ENCODE results near the gene CFAP99. TPM values are rescaled to one million over a fixed set of nuclear protein-coding genes. Genes with fewer than 3 reads are reported as not detected.

CFAP99 gene
- total RNA-seq, 2 donors from 2014 or later = not detected

GRCh38 chr4:2487632-2488031 is 68.9 kb downstream of the CFAP99 start:
- Histone ChIP-seq H3K4me3 (no peak overlapping the region), H3K36me3 (replicated peaks in 1 of 2; ENCODE audit: insufficient read depth in 1 of 2, low read depth in 2 of 2) (peaks cover 0 to 6% of the 10 kb centered on the region in 2 donors), H3K4me1 (peaks cover 59% of the 10 kb centered on the region), H3K27ac (no peak overlapping the region), H3K9me3 (no peaks in the 10 kb centered on the region), H3K27me3 (no peaks in the 10 kb centered on the region)
- ATAC-seq (no peak), DNase-seq (no peak)
- WGBS, 2 donors = 76 to 80% methylated on average over 6 of the region's 6 CpGs
- intact Hi-C loops (cut with DNase I) = no loop called here
- no peak for TF ChIP-seq POLR2A (IDR thresholded peaks at IDR 0.05)
- TF ChIP-seq CTCF (IDR thresholded peaks at IDR 0.05) = no peak

GRCh38 chr4:2489081-2489805 is 70.5 kb downstream of the CFAP99 start:
- TF ChIP-seq POLR2A (IDR thresholded peaks at IDR 0.05) (no peak), CTCF (IDR thresholded peaks at IDR 0.05) (no peak)
- 86 to 98% methylated on average over 10 to 20 of the region's 20 CpGs for WGBS, 2 donors
- ATAC-seq (no peak), DNase-seq (no peak)
- Histone ChIP-seq H3K4me3 (no peak overlapping the region), H3K4me1 (peaks cover 46% of the 10 kb centered on the region), H3K27me3 (no peaks in the 10 kb centered on the region), H3K9me3 (no peaks in the 10 kb centered on the region), H3K27ac (peak overlapping the region in 1 of 4 donors; percentile 21), H3K36me3 (replicated peaks in 1 of 2; ENCODE audit: insufficient read depth in 1 of 2, low read depth in 2 of 2) (peaks cover 0 to 6% of the 10 kb centered on the region in 2 donors)
- intact Hi-C loops (cut with DNase I) = no loop called here

GRCh38 chr4:2489841-2490552 is 71.2 kb downstream of the CFAP99 start:
- peaks cover 46% of the 10 kb centered on the region for H3K4me1 ChIP-seq
- H3K4me3 ChIP-seq = no peak overlapping the region
- intact Hi-C loops (cut with DNase I) = no loop called here
- H3K27ac ChIP-seq = peak overlapping the region in 1 of 4 donors; percentile 45
- peaks cover 0 to 6% of the 10 kb centered on the region in 2 donors for H3K36me3 ChIP-seq (replicated peaks in 1 of 2; ENCODE audit: insufficient read depth in 1 of 2, low read depth in 2 of 2)
- no peaks in the 10 kb centered on the region for H3K27me3 ChIP-seq
- 81 to 85% methylated on average over 9 of the region's 9 CpGs for WGBS, 2 donors
- TF ChIP-seq POLR2A (IDR thresholded peaks at IDR 0.05) (no peak), CTCF (IDR thresholded peaks at IDR 0.05) (no peak)
- no peaks in the 10 kb centered on the region for H3K9me3 ChIP-seq
- DNase-seq = no peak
- no peak for ATAC-seq

GRCh38 chr4:2492970-2493369 is 74.2 kb downstream of the CFAP99 start:
- Histone ChIP-seq H3K27ac (no peak overlapping the region), H3K4me3 (no peak overlapping the region), H3K9me3 (no peaks in the 10 kb centered on the region), H3K27me3 (no peaks in the 10 kb centered on the region), H3K36me3 (replicated peaks in 1 of 2; ENCODE audit: insufficient read depth in 1 of 2, low read depth in 2 of 2) (peaks cover 6 to 7% of the 10 kb centered on the region in 2 donors), H3K4me1 (peaks cover 25% of the 10 kb centered on the region)
- intact Hi-C loops (cut with DNase I) = no loop called here
- DNase-seq = no peak
- no peak for TF ChIP-seq POLR2A (IDR thresholded peaks at IDR 0.05)
- TF ChIP-seq CTCF (IDR thresholded peaks at IDR 0.05) = no peak
- 88 to 92% methylated on average over 1 of the region's 1 CpG for WGBS, 2 donors
- ATAC-seq = no peak
